Globus pallidus (tissue), 1 donor: Measurements from ENCODE around the gene ANKRD44.
A peak's percentile ranks its signal among the peaks of the same experiment; 100 is the strongest.
"Not testable (repeated sequence)": the region's sequence is repeated elsewhere in the genome, so short reads cannot be mapped to it uniquely, and the experiment has no call there.

ENCODE experiments used
- DNase-seq: peaks from one replicate; pipeline ENCODE4 v3.0.0-alpha.2; 2015; ENCODE audit warnings: low spot score

The ANKRD44 gene

DNA sequence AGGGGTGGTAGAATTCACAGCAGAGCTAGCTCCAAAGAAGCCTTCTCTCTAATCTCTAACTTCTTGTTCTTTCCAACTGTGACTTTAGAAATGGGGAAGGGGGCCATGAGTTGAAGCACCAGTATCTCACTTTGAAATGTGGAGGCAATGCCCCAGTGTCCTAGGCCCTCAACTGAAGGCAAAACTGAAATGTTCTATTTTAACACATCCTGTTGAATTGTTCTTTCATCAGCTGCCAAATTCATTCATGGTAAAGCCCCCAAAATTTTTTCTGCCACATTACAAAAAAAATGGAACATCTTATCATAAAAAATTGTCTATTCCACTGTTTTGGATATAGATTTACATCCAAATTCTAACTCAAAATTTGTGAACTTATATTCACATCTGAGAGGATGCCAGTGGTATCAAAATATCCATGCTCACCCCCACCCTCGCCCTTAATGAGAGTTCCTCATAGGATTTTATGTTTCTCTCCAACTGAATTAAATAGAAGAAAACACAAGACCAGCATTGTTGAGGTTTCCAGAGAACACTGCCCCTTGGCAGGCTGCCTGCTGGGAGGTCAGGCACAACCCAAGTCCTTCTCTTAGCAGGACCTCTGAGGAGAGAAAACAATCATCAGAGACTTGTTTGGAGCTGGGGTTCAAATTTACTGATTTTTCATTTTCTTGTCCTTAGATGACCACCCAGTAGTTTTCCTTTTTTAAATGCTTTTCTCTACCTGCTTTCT is 236.7 kb downstream of the ANKRD44 start:
- DNase-seq: peak; percentile 98

DNA sequence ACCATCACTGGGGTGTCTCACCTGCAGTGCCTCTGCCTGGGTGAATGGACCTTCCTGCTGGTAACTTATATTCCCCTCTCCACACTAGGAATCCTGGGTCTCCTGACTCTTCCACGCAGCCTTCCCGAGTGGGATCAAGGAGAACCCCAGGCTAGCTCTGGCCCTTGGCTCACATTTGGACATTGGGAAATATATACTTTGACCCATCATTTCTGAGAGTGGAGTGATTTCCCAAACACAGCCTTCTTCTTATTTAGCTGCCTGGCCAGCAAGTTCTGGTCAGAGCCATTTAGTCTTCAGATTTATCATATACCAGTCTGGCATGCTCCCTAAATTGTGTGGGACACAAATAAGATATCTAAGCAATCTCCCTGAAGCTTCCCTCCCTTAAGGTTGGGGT is 237.3 kb downstream of the ANKRD44 start:
- no peak for DNase-seq

DNA sequence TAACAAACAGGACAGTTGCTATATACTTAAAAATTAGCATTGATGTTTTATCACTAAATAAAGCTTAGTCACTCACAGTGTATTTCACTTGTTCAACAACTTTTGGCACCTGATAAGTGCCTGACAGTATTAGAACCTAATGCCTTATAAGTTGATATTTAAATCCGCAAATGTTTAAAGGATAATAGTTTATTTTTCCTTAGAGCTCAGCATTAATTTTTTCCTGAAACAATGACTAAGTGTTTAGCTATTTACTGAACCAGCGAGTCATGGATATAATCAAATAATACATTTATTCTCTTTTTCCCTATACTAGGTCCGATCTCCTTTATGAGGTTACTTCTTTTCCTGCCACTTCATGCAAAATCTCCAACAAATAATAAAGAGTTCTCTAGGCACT is 238.0 kb downstream of the ANKRD44 start:
- DNase-seq: no peak

DNA sequence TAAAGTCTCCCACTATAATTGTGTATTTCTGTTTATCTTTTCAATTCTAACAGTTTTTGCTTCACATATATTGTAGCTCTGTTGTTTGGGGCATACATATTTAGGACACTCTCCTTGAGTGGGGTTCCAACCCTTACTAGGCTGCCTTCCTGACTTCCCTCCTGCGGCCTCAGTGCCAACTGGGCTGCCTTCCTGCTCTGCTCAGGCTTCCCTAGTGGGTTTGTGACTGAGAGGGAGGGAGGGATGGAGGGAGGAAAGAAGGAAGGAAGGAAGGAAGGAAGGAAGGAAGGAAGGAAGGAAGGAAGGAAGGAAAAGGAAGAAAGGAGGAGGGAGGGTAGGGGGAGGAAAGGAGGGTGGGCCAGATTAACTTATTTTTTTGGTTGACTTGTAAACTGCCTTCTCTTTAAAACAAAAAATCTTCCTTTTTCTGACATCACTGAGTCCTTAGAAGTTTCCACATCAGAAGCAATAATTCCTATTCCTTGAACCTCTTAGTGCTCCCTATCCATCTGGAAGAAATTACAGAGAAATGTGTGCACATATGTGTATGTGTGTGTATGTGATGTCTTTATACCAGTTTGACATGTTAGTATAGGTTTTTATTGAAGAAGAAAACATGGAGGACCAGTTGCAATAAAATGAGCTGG is 238.7 kb downstream of the ANKRD44 start:
- no peak for DNase-seq

DNA sequence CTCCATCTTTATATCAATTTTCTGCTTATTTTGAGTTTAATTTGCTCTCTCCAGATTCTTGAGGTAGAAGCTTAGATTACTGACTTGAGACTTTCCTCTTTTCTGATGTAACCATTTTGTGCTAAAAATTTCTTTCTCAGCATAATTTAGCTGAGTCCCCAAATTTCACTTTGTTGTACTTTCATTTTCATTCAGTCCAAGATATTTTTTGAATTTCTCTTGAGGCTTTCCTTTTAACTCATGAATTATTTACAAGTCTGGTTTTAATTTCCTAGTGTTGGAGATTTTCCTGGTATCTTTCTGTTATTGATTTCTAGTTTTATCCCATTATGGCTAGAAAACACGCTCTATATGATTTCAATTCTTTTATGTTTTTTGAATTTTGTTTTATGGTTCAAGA is 239.4 kb downstream of the ANKRD44 start:
- DNase-seq: no peak

DNA sequence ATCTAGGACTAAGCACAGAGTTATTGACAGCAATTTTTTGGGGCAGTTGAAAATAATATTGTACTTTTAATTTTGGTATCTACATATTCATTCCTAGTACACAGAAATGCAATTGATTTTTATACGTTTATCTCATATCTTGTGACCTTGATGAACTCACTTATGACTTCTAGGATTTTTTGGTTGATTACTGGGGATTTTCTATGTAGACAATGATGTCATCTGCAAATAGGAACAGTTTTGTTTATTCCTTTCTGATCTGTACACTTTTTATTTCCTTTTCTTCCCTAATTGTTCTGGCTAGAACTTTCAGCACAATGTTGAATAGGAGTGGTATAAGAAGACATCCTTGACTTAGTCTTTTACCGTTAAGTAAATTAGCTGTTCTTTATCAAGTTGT is 240.6 kb downstream of the ANKRD44 start:
- no peak for DNase-seq

DNA sequence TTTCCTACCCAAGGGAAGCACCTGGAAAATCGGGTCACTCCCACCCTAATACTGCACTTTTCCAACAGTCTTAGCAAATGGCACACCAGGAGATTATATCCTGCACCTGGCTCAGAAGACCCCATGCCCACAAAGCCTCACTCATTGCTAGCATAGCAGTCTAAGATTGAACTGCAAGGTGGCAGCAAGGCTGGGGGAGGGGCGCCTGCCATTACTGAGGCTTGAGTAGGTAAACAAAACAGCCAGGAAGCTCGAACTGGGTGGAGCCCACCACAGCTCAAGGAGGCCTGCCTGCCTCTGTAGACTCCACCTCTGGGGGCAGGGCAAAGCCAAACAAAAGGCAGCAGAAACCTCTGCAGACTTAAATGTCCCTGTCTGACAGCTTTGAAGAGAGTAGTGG is 248.0 kb downstream of the ANKRD44 start:
- not testable (repeated sequence) for DNase-seq

DNA sequence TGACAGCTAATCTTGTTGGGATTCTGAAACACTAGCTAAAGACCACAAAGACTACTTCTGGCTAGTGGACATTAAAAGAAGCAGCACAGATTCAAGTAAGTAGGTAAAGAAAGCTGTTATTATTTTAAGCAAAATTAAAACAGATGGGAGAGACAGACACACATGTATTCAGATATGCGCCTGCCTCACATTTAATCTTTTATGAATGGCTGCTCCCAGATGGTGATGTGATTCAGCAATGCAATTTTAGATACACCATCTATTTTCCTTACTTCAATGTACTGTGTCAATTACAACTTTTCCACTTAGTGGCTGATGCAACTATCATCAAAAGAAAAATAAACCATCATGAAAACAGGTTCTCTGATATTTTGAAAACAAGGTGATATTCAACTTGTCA is 251.1 kb downstream of the ANKRD44 start:
- DNase-seq: no peak

DNA sequence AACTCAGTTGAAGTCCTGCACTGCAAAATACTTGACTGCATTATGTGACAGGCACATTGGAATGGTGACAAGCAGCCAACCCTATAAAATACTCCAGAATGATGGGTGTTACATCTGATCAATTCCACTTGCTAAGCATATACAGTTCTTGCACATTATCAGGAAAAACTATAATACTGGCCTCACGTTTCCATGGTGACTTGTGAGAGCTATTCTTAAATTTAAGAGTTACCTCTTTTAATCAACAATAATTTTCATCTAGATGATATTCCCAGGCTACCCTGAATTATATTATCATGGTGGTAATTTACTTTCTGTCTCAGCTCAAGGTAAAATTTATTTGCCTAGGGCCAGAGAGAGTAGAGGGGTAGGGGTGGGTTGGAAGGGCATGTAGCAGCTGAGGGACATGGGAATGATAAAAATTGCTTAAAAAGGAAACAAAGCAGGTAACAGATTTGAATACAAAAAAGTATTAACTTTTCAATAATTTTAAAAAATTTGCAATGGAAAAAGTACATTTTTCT is 251.7 kb downstream of the ANKRD44 start:
- no peak for DNase-seq

DNA sequence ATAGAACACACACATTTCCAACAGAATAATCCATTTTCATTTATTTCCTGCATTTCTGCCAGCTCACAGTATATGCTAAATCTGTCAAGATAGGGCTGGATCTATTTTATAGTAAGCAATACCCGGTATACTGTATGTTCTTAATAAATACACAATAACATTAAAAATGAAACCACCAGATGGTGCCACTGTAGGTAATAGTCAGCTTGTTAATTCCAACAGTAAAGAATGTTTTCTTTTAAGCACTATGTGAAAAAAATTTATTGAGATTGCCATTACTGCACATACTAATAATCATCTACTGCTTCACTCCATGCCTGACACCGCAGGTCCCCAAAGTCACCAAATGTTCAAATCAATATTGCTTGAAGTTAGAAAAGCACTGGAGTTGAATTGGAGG is 252.6 kb downstream of the ANKRD44 start:
- DNase-seq: no peak

DNA sequence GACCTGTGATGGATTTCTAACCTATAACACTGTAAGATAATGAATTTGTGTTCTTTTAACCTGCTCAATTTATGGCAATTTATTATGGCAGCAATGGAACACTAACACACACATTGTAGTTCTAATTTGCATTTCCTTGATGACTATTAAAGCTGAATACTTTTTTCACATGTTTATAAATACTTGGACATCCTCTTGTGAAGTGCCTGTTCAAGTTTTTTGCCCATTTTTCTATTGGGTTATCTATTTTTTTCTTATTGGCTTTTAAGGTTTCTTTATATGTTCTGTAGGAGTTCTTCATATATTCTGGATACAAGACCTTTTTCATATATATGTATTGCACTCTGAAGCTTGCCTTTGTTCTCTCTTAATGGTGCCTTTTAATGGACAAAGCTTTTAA is 255.5 kb downstream of the ANKRD44 start:
- DNase-seq: no peak

DNA sequence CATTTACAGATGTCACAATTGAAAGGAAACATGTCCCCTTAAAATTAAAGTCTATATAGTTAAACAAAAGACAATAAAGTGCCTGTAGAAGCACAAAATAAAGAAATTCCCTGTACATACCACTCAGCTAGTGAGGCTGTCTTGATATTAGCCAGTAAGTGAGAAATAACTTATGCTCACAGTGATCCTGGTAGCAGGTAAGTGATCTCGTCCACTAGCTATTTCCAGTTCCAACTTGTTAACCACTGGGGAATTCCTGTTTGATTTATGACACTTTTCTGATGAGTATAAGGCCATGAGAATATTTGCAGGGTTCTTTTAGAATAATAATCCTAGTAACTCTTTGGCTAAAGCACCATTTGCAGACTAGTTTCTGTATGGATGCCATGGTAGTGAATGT is 256.1 kb downstream of the ANKRD44 start:
- DNase-seq: no peak

DNA sequence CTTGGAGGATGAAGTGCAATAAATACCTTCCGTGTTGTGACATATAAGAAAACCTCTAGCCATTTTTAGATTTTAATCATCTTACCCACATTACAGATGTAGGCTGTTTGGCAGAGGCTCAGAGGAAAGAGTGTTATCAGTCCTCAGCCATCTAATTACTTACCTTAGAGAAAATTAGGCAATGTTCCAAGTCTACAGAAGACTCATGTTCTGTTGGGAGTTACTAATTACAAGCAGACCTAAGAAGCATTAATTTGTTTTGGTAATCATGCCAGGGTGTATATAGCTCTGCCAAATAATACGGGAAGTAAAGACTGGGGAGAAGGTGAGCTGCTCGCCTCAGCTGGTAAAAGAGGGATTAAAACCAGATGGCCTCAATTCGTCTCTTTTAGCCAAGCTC is 258.2 kb downstream of the ANKRD44 start:
- no peak for DNase-seq

DNA sequence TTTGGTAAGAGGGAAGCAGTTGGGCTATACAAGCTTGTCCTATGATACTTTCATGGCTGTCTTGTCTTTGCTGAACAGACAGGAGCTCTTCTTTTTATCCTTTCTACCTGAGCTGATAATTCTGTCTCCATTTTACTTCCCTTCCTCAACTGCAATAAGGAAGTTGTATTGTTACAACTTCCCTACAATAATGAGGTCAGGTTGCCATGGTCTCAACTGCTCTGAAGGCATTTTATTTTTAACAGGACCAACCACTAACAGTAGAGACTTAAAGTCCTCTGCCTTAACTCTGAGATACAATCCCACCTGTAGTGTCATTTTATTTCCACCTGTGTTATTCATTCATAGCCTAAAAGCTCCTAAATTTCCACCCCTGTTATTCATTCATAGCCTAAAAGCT is 265.5 kb downstream of the ANKRD44 start:
- DNase-seq: no peak

DNA sequence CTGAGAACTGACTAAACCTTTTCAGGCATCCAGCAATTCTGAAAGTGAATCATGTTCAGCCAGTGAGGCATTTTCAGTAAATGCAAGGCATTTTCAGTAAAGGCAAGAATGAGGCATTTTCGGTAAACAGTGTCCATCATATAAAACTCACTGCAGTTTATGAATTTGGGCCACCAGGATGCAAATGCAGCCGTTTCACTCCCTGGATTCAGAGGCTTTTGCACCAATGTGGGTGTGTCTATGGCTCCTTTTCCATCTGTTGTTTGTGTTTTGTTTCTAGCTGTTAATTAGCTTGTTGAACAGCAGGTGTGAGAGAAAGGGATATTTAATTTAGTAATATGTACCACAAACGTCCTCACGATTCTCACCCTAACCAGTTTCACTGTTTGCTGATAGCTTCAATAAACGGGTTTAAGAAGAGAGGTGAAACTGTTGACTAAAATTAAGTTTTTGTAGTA is 267.8 kb downstream of the ANKRD44 start:
- no peak for DNase-seq

DNA sequence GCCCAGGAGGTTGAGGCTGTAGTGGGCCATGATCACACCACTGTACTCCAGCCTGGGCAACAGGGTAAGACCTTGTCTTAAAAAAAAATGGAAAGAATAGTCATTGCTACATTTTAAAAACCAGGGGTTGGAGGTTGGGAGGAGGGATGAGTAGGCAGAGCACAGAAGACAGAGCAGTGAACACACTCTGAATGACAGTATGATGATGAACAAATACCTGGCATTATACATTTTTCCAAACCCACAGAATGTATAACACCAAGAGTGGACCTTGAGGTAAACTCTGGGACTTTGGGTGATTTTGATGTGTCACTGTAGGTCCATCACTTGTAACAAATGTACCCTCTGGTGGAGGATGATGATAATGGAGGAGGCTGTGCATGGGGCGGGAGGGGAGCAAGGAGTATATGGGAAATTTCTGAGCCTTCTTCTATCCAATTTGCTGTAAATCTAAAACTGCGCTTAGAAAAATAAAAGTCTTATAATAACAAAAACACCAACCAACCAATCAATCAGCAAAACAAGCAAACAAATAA is 272.6 kb downstream of the ANKRD44 start:
- no peak for DNase-seq

DNA sequence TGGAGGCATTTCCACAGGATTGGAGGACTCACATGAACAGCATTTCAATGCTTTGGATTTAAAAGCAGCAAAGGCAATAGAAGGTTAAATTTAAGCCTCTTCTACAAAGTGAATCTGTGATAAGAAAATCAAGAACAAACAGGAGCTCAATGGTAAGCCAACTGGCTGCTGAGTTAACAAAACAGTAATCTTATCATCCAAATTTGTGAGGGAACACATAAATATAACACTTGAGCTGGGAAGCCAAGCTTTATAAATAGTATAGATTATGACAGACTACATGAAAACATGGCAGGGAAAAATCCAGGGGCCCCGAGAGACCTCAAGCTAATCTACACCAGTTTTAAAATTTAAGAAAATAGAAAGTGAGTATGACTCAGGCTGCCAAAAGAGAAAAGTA is 275.6 kb downstream of the ANKRD44 start:
- no peak for DNase-seq

DNA sequence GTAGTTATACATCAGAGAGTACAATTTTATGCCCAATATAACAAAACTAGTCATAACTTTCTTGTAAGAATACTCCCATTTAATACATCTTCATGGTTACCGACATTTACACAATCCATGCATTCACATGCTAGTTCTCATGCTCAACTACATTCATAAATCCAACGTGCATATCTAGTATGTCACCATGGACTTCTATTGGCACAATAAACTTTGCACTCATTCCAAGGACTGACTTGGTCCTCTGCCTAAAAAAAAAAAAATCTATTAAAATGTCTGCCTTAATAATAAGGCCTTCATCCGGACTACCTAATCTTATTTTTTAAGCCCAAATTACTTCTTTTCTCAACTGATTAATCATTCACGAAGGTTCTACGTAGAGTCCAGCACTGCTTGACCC is 276.3 kb downstream of the ANKRD44 start:
- DNase-seq: no peak

DNA sequence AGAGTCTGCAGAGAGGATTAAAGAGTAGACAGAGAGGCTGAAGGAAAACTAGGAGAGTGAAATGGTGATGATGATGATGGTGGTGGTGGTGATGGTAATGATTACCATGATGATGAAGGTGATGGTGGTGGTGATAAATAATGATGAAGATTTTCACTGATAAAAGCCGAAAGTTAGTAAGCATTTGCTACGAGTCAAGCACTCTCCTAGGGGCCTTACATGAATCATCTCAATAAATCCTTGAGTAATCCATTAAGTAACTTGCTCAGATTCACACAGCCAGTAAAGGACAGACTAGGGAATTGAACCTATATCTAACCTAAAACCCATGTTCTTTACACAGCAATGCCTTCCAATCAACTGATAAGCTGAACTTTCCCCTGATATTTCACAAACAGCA is 277.4 kb downstream of the ANKRD44 start:
- DNase-seq: no peak

DNA sequence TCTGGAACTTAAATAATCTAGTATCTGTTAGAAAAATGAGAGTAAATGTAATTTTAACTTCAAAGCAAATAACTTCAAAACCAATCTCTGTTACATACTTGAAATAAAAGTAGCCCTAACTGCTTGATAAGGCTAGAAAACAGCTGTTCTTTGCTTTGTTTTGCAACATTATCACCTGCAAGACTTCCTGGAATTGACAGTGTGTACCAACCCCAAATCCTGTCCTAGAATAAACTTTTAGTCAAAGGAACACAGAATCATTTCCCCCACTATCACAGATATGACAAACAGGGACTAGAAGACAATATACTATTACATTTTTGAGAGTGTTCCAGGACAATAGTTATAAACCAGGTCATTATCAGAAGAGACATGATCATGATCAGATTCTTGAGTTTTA is 278.8 kb downstream of the ANKRD44 start:
- DNase-seq: no peak

DNA sequence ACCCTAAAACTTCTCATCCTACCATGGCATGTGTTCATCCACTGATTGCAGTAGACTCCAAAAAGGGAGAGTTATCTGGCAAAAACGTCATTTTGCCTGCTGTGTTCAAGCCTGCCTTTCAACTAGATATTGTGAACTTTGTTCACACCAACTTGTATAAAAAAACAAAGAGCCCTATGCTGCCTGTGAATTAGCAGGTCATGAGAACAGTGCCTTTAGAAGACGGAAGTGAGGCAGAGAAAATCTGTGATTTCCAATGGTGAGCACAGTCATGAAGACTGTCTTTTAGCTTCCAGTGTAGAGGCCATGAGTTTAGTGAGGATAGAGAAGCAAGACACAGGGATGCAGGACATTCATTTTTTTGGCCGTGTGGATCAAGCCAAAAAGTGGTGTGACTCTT is 280.5 kb downstream of the ANKRD44 start:
- DNase-seq: no peak

DNA sequence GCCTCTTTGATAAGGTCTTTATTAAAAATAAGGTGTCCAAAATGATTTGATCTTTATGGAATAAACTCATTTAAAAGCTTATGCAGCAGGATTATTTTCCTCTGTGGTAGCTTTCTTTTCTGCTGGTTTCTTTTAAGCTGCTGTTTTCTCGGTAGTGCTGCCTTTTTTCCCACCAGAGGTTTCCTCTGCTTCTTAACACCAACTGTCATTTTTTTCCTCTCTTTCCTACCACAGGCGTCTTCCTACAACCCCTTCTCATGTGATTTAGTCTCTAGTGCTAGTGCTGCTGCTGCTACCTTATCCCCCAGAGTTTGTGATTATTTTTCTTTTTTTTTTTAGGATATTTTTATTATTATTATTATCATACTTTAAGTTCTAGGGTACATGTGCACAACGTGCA is 281.9 kb downstream of the ANKRD44 start:
- DNase-seq: no peak

DNA sequence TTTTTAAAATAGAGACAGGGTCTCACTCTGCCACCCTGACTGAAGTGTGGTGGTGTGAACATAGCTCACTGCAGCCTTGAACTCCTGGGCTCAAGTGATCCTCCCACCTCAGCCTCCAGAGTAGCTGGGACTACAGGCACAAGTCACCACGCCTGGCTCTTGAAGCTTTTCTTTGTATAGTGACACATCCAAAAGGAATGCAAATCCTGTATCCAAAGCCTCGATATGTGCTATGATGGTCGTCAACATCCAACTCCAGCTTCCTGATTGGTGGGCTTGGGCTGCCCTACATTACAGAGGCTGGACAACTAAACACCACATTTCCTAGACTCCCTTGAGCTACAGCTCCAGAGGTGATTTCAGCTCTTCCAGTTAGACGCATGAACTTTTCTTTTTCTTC is 282.4 kb downstream of the ANKRD44 start:
- DNase-seq: no peak
